ENCODE measurements around the gene BMP10. TPM values are rescaled to one million over a fixed set of nuclear protein-coding genes. Genes with fewer than 3 reads are reported as not detected.

The BMP10 gene
- total RNA-seq, 2 donors from 2014 or later = not detected

DNA sequence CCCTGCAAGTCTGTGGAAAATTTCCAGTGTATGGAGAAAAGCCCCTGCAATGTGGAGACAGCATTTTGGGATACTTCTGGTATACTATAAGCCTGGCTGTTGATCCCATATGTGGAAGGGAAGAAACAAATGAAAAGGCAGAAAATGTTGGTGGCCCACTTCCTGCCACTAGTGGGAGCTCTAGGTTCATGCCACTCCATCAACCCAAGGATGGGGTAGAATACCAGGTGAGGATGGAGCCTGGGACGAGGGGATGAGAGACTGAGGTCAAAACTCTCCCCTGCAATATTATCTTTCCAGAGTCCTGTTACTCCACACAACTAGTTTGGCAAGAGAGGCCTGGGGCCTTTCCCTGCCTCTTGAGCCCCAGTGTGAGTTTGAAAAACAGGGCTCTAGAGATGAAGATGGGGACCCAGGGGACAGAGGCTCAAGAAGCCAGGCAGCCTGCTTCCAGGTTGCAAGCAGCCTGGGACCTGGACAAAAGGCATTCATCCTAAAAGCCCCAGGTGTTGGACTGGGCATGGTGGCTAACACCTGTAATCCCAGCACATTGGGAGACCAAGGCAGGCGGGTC, 31.9 kb downstream of the BMP10 start:
- intact Hi-C loops (cut with DNase I) = loop anchor here (5.0 kb wide), 1 partner anchor 73 kb away; no protein-coding TSS in a partner anchor
- Histone ChIP-seq H3K4me1 (no peaks in the 10 kb centered on the region), H3K27ac (no peak overlapping the region), H3K36me3 (no peaks in the 10 kb centered on the region), H3K4me3 (no peak overlapping the region), H3K9me3 (no peaks in the 10 kb centered on the region), H3K9ac (ENCODE audit: low read depth in 2 of 2, low read length in 2 of 2) (no peak overlapping the region), H3K27me3 (no peaks in the 10 kb centered on the region)
- TF ChIP-seq CTCF (IDR thresholded peaks at IDR 0.05) = peak; percentile 37
- DNase-seq = no peak

- no peaks in the 10 kb centered on the region for H3K9me3 ChIP-seq
Observed at GRCh38 chr2:68838641-68839040, 32.6 kb downstream of the BMP10 start.

DNA sequence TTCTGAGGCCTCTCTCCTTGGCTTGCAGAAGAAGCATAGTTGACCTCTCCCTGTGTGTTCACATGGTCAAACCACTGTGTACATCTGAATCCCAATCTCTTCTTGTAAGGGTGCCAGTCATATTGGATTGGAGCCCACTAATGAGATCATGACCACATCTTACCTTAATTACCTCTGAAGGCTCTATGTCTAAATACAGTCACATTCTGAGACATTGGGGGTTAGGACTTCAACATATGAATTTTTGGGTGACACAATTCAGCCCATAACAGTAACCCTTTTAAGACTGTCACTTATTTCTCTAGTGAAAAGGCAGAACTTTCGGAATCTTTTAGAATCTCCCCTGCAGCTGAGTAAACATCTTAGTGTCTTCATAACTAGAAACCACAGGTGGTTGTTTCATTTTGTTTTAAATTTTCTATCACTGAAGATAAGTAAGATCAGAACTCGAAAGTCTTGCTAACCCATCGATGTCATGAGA, 33.3 kb downstream of the BMP10 start:
- H3K4me3 ChIP-seq = no peak overlapping the region
- intact Hi-C loops (cut with DNase I) = loop anchor here (2.0 to 5.0 kb wide), 2 partner anchors 74 to 87 kb away; no protein-coding TSS in a partner anchor

More at GRCh38 chr2:68838641-68839040, 32.6 kb downstream of the BMP10 start:
- no peak for TF ChIP-seq CTCF (IDR thresholded peaks at IDR 0.05)
- Histone ChIP-seq H3K4me3 (no peak overlapping the region), H3K27me3 (no peaks in the 10 kb centered on the region), H3K27ac (no peak overlapping the region), H3K36me3 (no peaks in the 10 kb centered on the region), H3K9ac (ENCODE audit: low read depth in 2 of 2, low read length in 2 of 2) (no peak overlapping the region), H3K4me1 (no peaks in the 10 kb centered on the region)
- no peak for DNase-seq
- intact Hi-C loops (cut with DNase I) = loop anchor here (5.0 kb wide), 1 partner anchor 74 kb away; no protein-coding TSS in a partner anchor

GRCh38 chr2:68837164-68837860, 33.9 kb downstream of the BMP10 start:
- Histone ChIP-seq H3K36me3 (no peaks in the 10 kb centered on the region), H3K27me3 (no peaks in the 10 kb centered on the region), H3K9ac (ENCODE audit: low read depth in 2 of 2, low read length in 2 of 2) (no peak overlapping the region), H3K27ac (no peak overlapping the region), H3K4me3 (no peak overlapping the region), H3K4me1 (no peaks in the 10 kb centered on the region), H3K9me3 (no peaks in the 10 kb centered on the region)
- TF ChIP-seq CTCF (IDR thresholded peaks at IDR 0.05) = peak; percentile 61
- intact Hi-C loops (cut with DNase I) = loop anchor here (2.0 to 5.0 kb wide), 2 partner anchors 75 to 87 kb away; no protein-coding TSS in a partner anchor
- DNase-seq = peak; percentile 68

More for the DNA sequence above, 33.3 kb downstream of the BMP10 start:
- TF ChIP-seq CTCF (IDR thresholded peaks at IDR 0.05) = no peak
- H3K4me1 ChIP-seq = no peaks in the 10 kb centered on the region
- H3K9ac ChIP-seq (ENCODE audit: low read depth in 2 of 2, low read length in 2 of 2) = no peak overlapping the region
- H3K27me3 ChIP-seq = no peaks in the 10 kb centered on the region
- H3K36me3 ChIP-seq = no peaks in the 10 kb centered on the region
- DNase-seq = no peak
- H3K27ac ChIP-seq = no peak overlapping the region
- no peaks in the 10 kb centered on the region for H3K9me3 ChIP-seq

DNA sequence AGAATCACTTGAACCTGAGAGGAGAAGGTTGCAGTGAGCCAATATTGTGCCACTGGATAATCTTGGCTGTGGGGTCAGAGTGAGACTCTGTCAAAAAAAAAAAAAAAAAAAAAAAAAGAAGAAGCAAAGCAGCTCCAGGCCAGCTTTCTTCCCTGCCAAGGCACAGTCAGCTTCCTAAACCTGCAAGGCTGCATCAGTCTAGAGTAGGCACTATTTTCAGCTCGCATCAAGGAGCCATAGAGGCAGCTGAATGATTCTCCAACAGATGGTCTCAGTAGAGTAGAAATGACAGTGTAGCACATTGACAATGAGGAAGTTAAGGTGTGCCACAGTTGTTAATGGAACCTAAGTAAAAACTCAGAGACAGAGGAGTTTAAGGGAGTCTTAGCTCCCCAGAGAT, 35.6 kb downstream of the BMP10 start:
- no peaks in the 10 kb centered on the region for H3K27me3 ChIP-seq
- intact Hi-C loops (cut with DNase I) = loop anchor here (2.0 to 5.0 kb wide), 2 partner anchors 77 to 85 kb away; no protein-coding TSS in a partner anchor
- no peaks in the 10 kb centered on the region for H3K36me3 ChIP-seq
- DNase-seq = no peak
- no peak overlapping the region for H3K27ac ChIP-seq
- no peak for TF ChIP-seq CTCF (IDR thresholded peaks at IDR 0.05)
- H3K4me3 ChIP-seq = no peak overlapping the region
- H3K9me3 ChIP-seq = no peaks in the 10 kb centered on the region
- no peaks in the 10 kb centered on the region for H3K4me1 ChIP-seq
- H3K9ac ChIP-seq (ENCODE audit: low read depth in 2 of 2, low read length in 2 of 2) = no peak overlapping the region
